HG03097 (cell line): Measurements from ENCODE around the gene MUSK.
"Not testable (repeated sequence)": the region's sequence is repeated elsewhere in the genome, so short reads cannot be mapped to it uniquely, and the experiment has no call there.

ENCODE experiments used
- ATAC-seq: cut with Tn5 transposase; IDR thresholded peaks from one replicate; pipeline ENCODE4 v1.9.1; 2021; ENCODE audit not compliant: unreplicated experiment, low FRiP score

MUSK gene

DNA sequence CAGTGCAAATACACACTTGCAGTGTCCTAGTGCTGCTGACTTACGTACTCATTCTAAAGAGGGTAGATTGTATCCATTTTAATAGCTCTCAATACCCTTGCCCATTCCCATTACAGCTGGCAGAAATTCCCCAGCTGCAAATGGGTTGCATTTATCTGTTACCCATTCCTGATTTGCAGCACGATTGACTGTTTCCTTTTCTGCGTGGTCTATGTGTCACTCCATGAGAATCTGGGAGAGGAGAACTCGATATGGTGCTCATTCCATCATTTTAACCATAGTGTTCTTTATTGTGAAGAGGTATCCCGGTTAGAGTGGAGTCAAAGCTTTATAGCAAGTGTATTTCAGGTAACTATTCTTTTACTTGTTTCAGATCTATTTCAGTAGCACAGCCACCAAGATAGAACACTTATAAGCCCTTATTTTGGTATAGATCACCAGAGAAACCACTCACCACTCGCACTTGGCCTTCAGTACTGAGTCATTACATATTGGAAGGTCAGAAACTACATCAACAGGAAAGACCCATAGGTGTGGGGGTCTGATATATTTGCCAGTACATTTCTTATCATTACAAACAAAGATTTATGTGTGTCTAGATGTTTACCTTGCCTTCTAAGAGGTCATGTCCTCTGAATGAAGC is 139.5 kb downstream of the MUSK start:
- ATAC-seq = peak; percentile 50

GRCh38 chr9:110808599-110808980 is 140.0 kb downstream of the MUSK start:
- peak; percentile 97 for ATAC-seq

- ATAC-seq = peak; percentile 23
Measured at GRCh38 chr9:110809038-110809595, 140.5 kb downstream of the MUSK start.

DNA sequence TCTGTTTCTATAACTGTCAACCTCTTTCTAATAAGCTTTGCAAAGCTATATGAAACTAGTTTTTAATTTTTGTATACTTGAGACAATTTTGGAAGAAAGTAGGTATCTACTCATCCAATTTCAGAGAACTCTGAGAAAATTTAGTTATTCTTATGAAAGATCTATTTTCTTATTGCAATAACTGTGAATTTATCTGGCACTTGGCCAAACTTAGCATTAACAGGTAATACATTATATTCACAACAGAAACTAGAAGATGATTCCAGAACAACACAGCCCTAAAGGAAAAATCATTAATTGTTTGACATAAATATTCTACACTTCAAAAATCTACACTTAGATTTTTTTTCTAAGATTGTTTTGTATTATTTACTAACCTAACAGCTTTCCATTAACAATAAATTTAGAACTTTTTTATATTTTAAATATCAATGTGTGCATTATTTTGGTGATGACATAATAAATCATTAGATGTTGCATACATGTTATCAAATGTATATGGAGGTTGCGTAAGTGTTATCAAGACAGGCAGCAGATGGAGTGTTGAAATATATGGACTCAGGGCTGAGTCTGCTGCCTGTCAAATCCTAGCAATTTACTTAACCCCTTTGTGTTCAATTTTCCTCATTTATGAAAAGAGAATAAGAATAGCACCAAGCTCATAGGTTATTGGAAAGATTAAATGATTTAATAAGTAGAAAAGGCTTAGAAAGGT is 141.8 kb downstream of the MUSK start:
- no peak for ATAC-seq

- ATAC-seq = no peak
Measured at GRCh38 chr9:110812886-110813285, 144.3 kb downstream of the MUSK start.

DNA sequence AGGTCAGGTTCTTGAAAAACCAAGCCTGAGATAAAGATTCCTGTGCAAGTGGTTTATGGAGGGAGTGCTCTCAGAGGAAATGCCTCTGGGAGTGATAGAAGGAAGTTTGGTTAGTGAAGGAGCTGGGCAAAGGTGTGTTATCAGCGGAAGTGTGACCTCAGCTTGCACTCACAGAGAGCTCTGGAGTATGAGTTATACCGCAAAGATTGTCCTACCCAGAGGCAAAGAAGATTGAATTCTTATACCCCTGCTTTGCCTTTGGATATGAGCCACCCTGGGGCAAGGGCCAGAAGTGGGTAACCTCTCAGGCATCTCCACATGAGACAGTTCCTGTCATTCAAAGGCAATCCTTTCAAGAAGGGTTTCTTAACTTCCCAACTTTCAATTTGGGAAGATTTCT is 145.6 kb downstream of the MUSK start:
- ATAC-seq = no peak

DNA sequence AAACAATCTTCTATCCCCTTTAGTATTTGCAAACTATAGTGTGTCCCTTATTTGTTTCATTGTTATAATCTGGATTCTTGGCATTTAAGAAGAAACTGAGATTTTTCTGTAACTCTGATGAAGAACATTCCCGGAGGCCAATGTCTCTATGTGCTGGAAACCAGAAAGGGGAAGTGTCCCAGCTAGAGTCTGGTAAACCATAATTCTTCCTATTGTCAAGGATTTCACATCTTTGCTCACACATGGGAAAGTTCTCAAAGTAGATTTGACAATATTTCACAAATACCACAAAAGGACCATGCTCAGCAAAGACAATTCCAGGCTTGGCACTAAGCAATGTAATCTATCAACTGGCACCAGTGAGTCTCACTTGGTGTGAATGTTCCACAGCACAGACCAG is 146.8 kb downstream of the MUSK start:
- ATAC-seq = no peak

GRCh38 chr9:110820381-110820780 is 151.8 kb downstream of the MUSK start:
- no peak for ATAC-seq

DNA sequence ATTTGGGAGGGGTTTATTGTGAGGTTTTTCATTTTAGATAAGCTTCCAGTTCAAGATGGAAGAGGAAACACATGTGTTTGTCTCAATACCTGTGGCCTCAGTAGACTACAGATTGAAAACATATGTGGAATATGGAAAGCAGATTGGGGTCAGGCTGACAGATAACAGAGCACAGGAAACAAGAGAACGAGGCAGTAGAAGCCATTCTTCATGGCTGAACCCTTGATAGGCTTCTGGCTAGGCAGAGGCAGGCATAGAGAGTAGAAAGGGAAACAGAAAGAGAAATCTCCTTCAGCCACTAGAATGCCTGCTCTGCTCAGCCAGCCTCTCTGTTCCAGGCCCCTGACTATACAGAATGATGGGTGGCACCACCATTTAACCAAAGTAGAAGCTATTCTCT is 152.5 kb downstream of the MUSK start:
- ATAC-seq = peak; percentile 91

DNA sequence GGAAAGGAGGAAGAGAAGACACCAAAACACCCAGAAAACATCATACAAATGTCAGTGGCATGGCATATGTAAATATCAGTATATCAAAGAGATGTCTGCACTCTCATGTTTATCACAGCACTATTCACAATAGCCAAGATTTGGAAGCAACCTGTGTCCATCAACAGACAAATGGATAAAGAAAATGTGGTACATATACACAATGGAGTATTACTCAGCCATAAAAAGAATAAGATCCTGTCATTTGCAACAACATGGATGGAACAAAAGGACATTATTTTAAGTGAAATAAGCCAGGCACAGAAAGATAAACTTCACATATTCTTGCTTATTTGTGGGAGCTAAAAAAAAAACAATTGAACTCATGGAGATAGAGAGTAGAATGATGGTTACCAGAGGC is 156.5 kb downstream of the MUSK start:
- not testable (repeated sequence) for ATAC-seq

DNA sequence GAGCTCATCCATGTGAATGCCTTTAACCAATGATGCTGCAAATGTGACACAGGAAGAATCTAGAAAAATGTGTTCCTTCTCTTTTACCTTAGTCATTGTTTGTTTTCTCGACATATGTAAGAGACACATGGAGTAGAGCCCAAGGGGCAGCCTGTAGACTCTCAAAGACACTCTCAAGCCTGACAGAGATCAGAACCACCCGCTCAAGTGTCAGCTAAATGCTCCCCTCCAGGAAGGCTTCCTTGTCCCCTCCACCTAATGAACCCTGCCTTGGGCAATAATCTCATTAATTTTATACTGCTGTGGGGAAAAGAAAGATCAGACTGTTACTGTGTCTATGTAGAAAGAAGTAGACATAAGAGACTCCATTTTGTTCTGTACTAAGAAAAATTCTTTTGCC is 157.4 kb downstream of the MUSK start:
- no peak for ATAC-seq

- ATAC-seq = not testable (repeated sequence)
Measured at GRCh38 chr9:110826400-110826799, 157.8 kb downstream of the MUSK start.

DNA sequence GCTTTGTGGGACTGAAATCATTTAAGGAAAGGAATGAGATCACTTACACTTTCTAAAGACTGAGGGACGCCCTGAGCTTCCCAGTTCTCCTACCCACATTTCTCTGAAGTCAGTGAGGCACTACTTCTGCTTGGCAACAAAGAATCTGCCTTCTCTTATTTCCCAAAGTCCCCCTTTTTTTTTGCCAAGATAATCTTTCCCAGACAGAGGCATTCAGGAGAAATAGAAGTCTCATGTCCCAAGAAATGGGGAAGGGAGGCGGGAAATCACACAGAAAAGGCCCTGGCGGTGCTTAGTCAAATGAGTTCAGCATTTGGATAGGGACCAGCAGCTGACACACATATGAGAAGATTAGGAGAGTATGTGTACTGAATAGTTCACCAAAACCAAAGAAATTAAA is 159.7 kb downstream of the MUSK start:
- no peak for ATAC-seq

DNA sequence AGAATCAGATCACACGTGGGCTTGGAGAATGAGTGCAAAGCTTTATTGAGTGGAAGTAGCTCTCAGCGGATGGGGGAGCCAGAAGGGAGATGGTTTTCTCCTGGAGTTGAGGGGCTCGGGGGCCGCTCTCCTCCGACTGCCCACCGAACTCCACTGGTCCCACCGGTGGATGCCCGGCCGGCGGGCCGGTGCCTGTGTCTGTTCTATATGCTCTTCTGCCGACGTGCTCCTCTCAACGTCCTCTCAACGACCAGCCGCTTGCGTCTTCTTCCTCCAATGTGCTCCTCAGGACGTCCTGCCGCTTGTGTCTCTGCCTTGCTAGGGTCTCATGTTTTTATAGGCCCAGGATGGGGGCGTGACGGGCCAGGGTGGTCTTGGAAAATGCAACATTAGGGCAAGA is 161.9 kb downstream of the MUSK start:
- no peak for ATAC-seq

- ATAC-seq = no peak
Measured at GRCh38 chr9:110832926-110833325, 164.3 kb downstream of the MUSK start.

GRCh38 chr9:110835404-110835803 is 166.8 kb downstream of the MUSK start:
- ATAC-seq = no peak

DNA sequence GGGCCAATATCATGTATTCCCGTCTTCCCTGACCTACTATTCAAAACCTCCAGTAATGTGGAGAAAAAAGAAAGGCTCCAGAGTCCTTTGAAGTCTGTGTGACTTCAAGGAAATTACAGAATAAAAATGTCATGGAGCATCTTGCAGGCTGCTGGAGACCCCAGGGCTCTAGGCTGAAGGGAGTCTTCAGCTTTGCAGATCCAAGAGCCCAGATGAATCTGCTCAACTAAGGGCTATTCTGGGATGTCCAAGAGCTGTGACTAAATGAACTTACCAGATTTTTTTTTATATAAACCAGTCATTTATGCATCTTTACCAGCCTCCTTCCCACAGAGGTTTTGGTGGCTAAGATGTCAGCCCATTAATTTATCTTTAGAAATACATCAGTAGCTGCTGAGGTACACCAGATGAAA is 167.3 kb downstream of the MUSK start:
- no peak for ATAC-seq

DNA sequence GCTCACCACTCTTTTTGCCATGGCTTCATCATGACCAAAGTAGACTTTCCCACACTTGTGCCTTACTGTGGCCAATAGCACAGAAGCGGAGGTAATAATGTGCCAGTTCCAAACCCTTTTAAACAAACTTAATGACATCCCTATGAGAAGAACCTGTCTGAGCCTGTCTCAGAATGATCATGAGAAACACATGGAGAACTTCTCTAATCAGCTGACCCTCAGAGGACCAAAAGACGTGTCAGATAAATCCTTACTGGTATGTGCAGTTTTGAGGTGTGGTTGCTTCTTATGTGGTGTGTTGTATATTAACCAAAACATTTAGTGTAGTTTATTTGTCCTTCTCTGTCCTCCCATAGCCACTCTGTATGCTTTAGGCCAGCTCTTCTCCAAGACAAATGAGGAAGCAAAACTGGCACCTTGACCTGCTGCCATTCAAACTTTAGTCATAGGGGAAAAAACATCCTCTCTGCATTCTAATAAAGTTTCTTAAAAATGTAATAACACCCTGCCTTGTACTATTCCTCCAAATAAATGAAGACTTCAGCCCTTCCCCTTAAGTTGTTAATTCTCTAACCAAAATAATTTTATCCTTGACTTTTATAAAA is 168.9 kb downstream of the MUSK start:
- ATAC-seq = no peak

DNA sequence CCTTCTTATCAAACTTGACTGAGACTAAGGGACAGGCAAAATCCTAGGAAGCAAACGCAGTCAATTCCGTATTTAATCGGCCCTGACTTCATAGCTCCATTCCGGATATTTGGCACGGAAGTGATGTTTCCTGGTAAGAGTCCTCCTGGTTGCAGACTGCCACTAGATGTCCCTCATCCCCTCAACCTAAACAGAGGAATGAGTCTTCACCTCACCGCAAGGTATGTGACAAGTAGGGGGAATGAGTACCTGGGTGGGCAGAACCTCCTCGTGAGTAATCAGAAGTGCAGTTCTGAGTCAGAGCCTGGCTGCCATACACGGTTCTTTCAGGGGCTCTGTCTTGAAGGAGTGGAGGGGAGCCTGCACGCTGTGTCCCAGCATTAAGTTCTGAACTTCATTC is 173.6 kb downstream of the MUSK start:
- no peak for ATAC-seq

DNA sequence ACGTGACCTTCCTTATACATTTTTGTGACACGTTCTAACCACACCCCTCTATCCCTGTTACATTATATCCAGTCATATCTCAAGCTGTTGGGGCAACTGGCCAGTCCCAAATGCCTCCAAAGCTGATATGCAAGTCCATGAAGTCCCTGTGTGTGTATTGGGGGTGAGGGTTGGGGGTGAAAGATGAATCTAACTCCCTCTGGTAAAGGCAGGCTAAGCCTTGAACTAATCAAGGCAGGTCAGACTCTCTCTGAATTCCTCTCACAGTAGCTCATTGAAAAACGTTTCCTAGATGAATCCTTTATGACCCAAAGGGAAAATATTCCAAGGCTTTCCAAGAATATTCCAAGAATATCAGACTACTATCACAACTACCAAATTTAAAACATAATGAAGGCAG is 174.4 kb downstream of the MUSK start:
- ATAC-seq = no peak

DNA sequence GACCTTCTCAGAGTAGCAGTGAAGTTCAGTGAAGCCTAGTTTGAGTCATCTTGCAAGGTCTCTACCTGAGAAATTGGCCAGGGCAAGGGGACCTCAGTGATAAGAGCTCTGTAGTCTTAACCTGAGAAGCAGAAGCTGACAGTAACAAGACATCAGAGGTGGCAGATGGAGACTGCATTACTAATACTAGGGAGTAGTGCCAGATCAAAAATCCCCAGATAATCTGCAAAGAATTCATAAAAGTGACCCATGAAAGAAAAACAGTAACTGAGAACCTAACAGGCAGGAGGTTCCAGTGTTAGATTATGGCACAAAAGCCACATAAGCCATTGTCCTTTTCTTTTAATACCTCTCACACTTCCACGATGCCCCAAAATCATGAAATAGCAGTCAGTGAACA is 175.5 kb downstream of the MUSK start:
- no peak for ATAC-seq

DNA sequence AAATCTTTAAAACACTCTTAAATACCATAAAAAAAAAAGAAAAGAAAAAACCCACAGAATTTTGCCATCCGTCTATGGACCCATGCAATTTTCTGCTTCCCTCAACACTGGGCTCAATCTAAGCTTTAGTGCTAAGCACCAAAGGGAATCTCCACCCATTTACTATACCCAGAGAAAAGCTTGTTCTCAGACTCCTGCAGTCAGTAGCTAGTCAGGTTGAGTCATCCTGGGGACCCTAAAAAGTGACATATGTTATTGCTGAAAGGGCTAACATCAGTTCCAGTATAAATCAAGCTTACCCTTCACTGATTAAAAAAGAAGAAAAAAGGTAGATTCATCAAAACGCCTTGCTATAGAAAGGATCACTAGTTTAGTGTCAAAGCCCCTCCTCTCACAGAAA is 177.6 kb downstream of the MUSK start:
- no peak for ATAC-seq
